Lower leg skin (tissue), 4 donors: ENCODE results near the gene NBAS. TPM values are rescaled to one million over a fixed set of nuclear protein-coding genes. Genes with fewer than 3 reads are reported as not detected.

Source experiments
- DNase-seq, 2 donors: peaks; one replicate each; pipeline ENCODE4 v3.0.0-alpha.2; 2019; ENCODE audit warnings: low spot score in 2 of 2
- H3K4me3 ChIP-seq: fragments of 200-600 bp; sonication (generic); 2 replicates; pipeline ENCODE4 v1.5.1; 2017; ENCODE audit warnings: mild to moderate bottlenecking, low read depth; ENCODE audit not compliant: poor library complexity, severe bottlenecking
- CTCF ChIP-seq, 3 donors: fragments of 450-650 bp; IDR thresholded peaks; one replicate each; pipeline ENCODE4 v1.5.1; 2016; ENCODE audit warnings: antibody characterized with exemption in 3 of 3, mild to moderate bottlenecking in 3 of 3, moderate library complexity in 2 of 3
- POLR2A ChIP-seq, 2 donors: fragments of 450-650 bp; IDR thresholded peaks; one replicate each; pipeline ENCODE4 v1.6.1; 2016 to 2017; ENCODE audit warnings: antibody characterized with exemption in 2 of 2, mild to moderate bottlenecking in 1 of 2, moderate library complexity in 1 of 2
- WGBS, 2 donors: methylation state at CpG; one replicate each; pipeline ENCODE4 v1.1.5; 2018; 5-methylcytosine and 5-hydroxymethylcytosine counted together
- intact Hi-C: fragments of 100-400 bp; cut with DNase I; formaldehyde crosslinking; loops from one replicate; pipeline ENCODE4 v1.15.0; 2023; ENCODE audit warnings: low total_unique reads
- total RNA-seq, 4 donors: library from RNA; depleted of rRNA; stranded (reverse); fragments of >200 nt; gene quantifications; one replicate each; pipeline ENCODE4 v1.1.0, GENCODE V29; 2016

NBAS gene
- total RNA-seq, 4 donors from 2014 or later: 26.6 to 40.2 (median 38.3) TPM

- TF ChIP-seq POLR2A (IDR thresholded peaks at IDR 0.05) (no peak), CTCF (IDR thresholded peaks at IDR 0.05) (no peak)
- H3K4me3 ChIP-seq: no peak overlapping the region
- no peak for DNase-seq
- intact Hi-C loops: no loop called here
- WGBS, 2 donors: 90 to 93% methylated on average over 11 to 12 of the region's 12 CpGs
These were observed 394.3 kb downstream of the NBAS start for GRCh38 chr2:15166878-15167277.

GRCh38 chr2:15163326-15163725, 397.8 kb downstream of the NBAS start:
- H3K4me3 ChIP-seq: no peak overlapping the region
- intact Hi-C loops: no loop called here
- 41 to 79% methylated on average over 2 of the region's 2 CpGs for WGBS, 2 donors
- TF ChIP-seq CTCF (IDR thresholded peaks at IDR 0.05) (no peak), POLR2A (IDR thresholded peaks at IDR 0.05) (no peak)
- no peak for DNase-seq

DNA sequence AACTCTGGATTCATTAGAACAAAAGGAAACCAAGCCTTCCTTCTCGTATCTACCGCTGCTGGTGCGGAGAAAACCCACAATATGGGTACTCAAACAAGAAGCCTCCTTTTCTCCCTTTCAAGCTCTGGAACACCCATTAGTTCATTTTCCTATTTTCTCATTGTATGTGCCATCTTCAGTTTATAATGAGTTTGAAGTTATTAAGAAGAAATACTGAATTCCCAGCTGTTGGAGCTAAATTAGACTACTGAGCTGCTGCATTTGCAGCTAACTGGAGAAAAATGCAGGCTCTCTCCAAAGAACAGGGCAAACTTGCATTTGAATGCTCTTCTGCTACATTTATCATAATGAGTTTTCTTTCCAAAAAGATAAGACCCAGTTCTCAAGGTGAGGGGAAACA, 398.5 kb downstream of the NBAS start:
- WGBS, 2 donors: 93 to 99% methylated on average over 3 of the region's 3 CpGs
- no peak for TF ChIP-seq POLR2A (IDR thresholded peaks at IDR 0.05)
- intact Hi-C loops: no loop called here
- DNase-seq: no peak
- no peak overlapping the region for H3K4me3 ChIP-seq

DNA sequence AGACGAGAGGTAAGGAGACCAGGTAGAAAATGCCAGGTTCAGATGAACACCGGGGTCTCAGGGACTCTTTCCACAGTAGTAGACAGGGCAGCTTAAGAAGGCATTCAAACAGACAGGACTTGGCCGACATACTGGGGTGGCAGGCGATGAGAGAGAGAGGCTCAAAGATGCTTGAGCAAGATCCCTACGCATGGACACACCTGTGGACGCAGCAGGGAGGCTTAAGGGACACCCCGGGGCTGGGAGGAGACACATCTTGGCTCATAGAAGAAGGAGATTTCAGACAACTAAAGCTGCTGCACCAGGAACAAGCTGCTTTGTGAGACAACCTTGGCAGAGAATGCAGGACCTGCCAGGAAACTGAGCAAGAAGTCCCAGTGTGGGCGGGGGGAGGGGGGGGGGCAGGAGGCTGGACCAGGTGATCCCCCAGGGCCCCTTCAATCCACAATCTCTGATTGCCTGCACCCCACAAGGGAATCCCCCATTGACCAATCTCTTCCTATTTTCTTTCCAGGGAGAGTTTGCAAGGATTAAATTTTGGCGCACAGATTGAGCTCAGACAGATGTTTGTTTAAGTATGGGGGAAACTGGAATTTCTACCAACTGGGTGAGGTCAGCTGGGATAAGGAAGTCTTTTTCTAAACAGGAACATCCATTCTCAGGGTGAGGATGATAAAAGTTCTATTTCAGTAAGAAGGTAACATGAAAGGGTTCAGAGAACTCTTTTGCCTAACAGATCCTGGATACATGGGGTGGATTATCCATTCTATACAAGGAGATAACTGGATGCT, 400.7 kb downstream of the NBAS start:
- 54 to 57% methylated on average over 9 of the region's 9 CpGs for WGBS, 2 donors
- no peak for DNase-seq
- no peak overlapping the region for H3K4me3 ChIP-seq
- no peak for TF ChIP-seq CTCF (IDR thresholded peaks at IDR 0.05)
- TF ChIP-seq POLR2A (IDR thresholded peaks at IDR 0.05): no peak
- intact Hi-C loops: no loop called here

GRCh38 chr2:15159751-15160177, 401.4 kb downstream of the NBAS start:
- no peak for DNase-seq
- TF ChIP-seq CTCF (IDR thresholded peaks at IDR 0.05): no peak
- TF ChIP-seq POLR2A (IDR thresholded peaks at IDR 0.05): no peak

GRCh38 chr2:15159206-15159605, 401.9 kb downstream of the NBAS start:
- WGBS, 2 donors: 70 to 86% methylated on average over 5 of the region's 5 CpGs
- TF ChIP-seq POLR2A (IDR thresholded peaks at IDR 0.05): no peak
- no peak for TF ChIP-seq CTCF (IDR thresholded peaks at IDR 0.05)
- intact Hi-C loops: no loop called here
- H3K4me3 ChIP-seq: no peak overlapping the region
- DNase-seq: no peak

More at GRCh38 chr2:15159751-15160177, 401.4 kb downstream of the NBAS start:
- intact Hi-C loops: no loop called here
- WGBS, 2 donors: 29 to 32% methylated on average over 3 of the region's 3 CpGs
- no peak overlapping the region for H3K4me3 ChIP-seq
